Panc1 (cell line): Measurements from ENCODE around the gene TCEANC2.

Source experiments
- CTCF ChIP-seq: fragments of 450-650 bp; IDR thresholded peaks from 2 replicates; pipeline ENCODE4 v1.5.1; 2017; ENCODE audit warnings: mild to moderate bottlenecking
- POLR2AphosphoS5 ChIP-seq: IDR thresholded peaks from 2 replicates; pipeline ENCODE4 v1.6.1; 2012; ENCODE audit warnings: mild to moderate bottlenecking, low read depth, low read length, moderate library complexity
- REST ChIP-seq, 2 experiments: IDR thresholded peaks; 2 replicates each; pipeline ENCODE4 v1.6.1; 2011 to 2012; ENCODE audit warnings: low read depth in 2 of 2, control low read depth in 1 of 2, low read length in 1 of 2, mild to moderate bottlenecking in 1 of 2, moderate library complexity in 1 of 2; ENCODE audit not compliant: insufficient read depth in 1 of 2
- TCF7L2 ChIP-seq: IDR thresholded peaks from 2 replicates; pipeline ENCODE4 v1.6.1; 2011; ENCODE audit warnings: mild to moderate bottlenecking, low read depth, low read length, inconsistent platforms

- TF ChIP-seq REST (IDR thresholded peaks at IDR 0.05; ENCODE audit: insufficient read depth in 1 of 2, low read depth in 2 of 2, low read length in 1 of 2), result no peak
- no peak for TF ChIP-seq CTCF
- no peak for TF ChIP-seq POLR2AphosphoS5
- no peak for TF ChIP-seq TCF7L2
Measured at GRCh38 chr1:54109129-54110090, 56.0 kb downstream of the TCEANC2 start.
